Liver (tissue), 9 donors: ENCODE data around the gene PLEKHA5. TPM values are rescaled to one million over a fixed set of nuclear protein-coding genes. Genes with fewer than 3 reads are reported as not detected.

Source experiments
- DNase-seq: peaks from one replicate; pipeline ENCODE4 v3.0.0-alpha.2; 2017; ENCODE audit warnings: low spot score
- H3K27ac ChIP-seq, 2 donors: one replicate each; pipeline ENCODE4 v1.7.0; 2013; ENCODE audit warnings: inconsistent platforms in 2 of 2, low read length in 2 of 2, control low read depth in 1 of 2, low read depth in 1 of 2, mild to moderate bottlenecking in 1 of 2
- H3K27me3 ChIP-seq, 4 donors: one replicate each; pipeline versions ENCODE4 v1.6.1 to v1.7.0; 2013; ENCODE audit warnings: low read length in 3 of 4, inconsistent platforms in 1 of 4, mild to moderate bottlenecking in 1 of 4, moderate library complexity in 1 of 4; ENCODE audit not compliant: control insufficient read depth in 4 of 4, insufficient read depth in 4 of 4
- H3K36me3 ChIP-seq, 4 donors: one replicate each; pipeline versions ENCODE4 v1.6.1 to v1.7.0; 2013; ENCODE audit warnings: low read length in 3 of 4, mild to moderate bottlenecking in 3 of 4, low read depth in 1 of 4, moderate library complexity in 1 of 4; ENCODE audit not compliant: control insufficient read depth in 4 of 4, insufficient read depth in 3 of 4
- H3K4me1 ChIP-seq, 4 donors: one replicate each; pipeline versions ENCODE4 v1.6.1 to v1.7.0; 2013; ENCODE audit warnings: low read length in 3 of 4, mild to moderate bottlenecking in 3 of 4, moderate library complexity in 1 of 4; ENCODE audit not compliant: control insufficient read depth in 4 of 4, insufficient read depth in 4 of 4
- H3K4me3 ChIP-seq, 3 donors: one replicate each; pipeline versions ENCODE4 v1.6.1 to v1.7.0; 2013; ENCODE audit warnings: low read length in 3 of 3, control low read depth in 1 of 3, low read depth in 1 of 3, mild to moderate bottlenecking in 1 of 3
- H3K9ac ChIP-seq, 2 donors: one replicate each; pipeline ENCODE4 v1.7.0; 2013; ENCODE audit warnings: low read length in 2 of 2, mild to moderate bottlenecking in 2 of 2, moderate library complexity in 2 of 2, control low read depth in 1 of 2, low read depth in 1 of 2
- H3K9me3 ChIP-seq, 4 donors: one replicate each; pipeline versions ENCODE4 v1.6.1 to v1.7.0; 2013; ENCODE audit warnings: low read length in 3 of 4; ENCODE audit not compliant: control insufficient read depth in 4 of 4
- ATF3 ChIP-seq: IDR thresholded peaks from 2 replicates; pipeline ENCODE4 v1.6.1; 2016; ENCODE audit warnings: antibody characterized with exemption
- CTCF ChIP-seq: fragments of 150-350 bp; IDR thresholded peaks from 2 replicates; pipeline ENCODE4 v1.5.1; 2017; ENCODE audit warnings: improper control_type of control experiment, low read depth, low read length; ENCODE audit not compliant: missing input control
- EGR1 ChIP-seq, 2 donors: IDR thresholded peaks; 2 replicates each; pipeline ENCODE4 v1.6.1; 2016 to 2018; ENCODE audit warnings: antibody characterized with exemption in 2 of 2, low read depth in 2 of 2
- FOXA1 ChIP-seq: IDR thresholded peaks from 2 replicates; pipeline ENCODE4 v1.6.1; 2016; ENCODE audit warnings: antibody characterized with exemption
- FOXA2 ChIP-seq: IDR thresholded peaks from 2 replicates; pipeline ENCODE4 v1.6.1; 2016; ENCODE audit warnings: antibody characterized with exemption
- GABPA ChIP-seq, 2 donors: IDR thresholded peaks in 1 of 2; conservative IDR thresholded peaks in 1 of 2; 2 replicates each; pipeline ENCODE4 v1.6.1; 2016; ENCODE audit warnings: antibody characterized with exemption in 2 of 2, mild to moderate bottlenecking in 1 of 2, moderate library complexity in 1 of 2
- HNF4A ChIP-seq, 2 donors: conservative IDR thresholded peaks; 2 replicates each; pipeline ENCODE4 v1.6.1; 2016; ENCODE audit warnings: antibody characterized with exemption in 2 of 2, mild to moderate bottlenecking in 2 of 2
- HNF4G ChIP-seq: IDR thresholded peaks from 2 replicates; pipeline ENCODE4 v1.6.1; 2016; ENCODE audit warnings: antibody characterized with exemption
- JUND ChIP-seq, 2 donors: IDR thresholded peaks; 2 replicates each; pipeline ENCODE4 v1.6.1; 2016; ENCODE audit warnings: antibody characterized with exemption in 2 of 2
- NR2F2 ChIP-seq: IDR thresholded peaks from 2 replicates; pipeline ENCODE4 v1.6.1; 2016; ENCODE audit warnings: antibody characterized with exemption
- RAD21 ChIP-seq, 2 donors: IDR thresholded peaks; 2 replicates each; pipeline ENCODE4 v1.6.1; 2016; ENCODE audit warnings: antibody characterized with exemption in 2 of 2, mild to moderate bottlenecking in 2 of 2
- RXRA ChIP-seq, 2 donors: IDR thresholded peaks; 2 replicates each; pipeline ENCODE4 v1.6.1; 2017 to 2018; ENCODE audit warnings: antibody characterized with exemption in 2 of 2, mild to moderate bottlenecking in 1 of 2
- SP1 ChIP-seq: IDR thresholded peaks from 2 replicates; pipeline ENCODE4 v1.6.1; 2018; ENCODE audit warnings: antibody characterized with exemption, mild to moderate bottlenecking
- TAF1 ChIP-seq: conservative IDR thresholded peaks from 2 replicates; pipeline ENCODE4 v1.6.1; 2016; ENCODE audit warnings: antibody characterized with exemption, mild to moderate bottlenecking
- YY1 ChIP-seq: IDR thresholded peaks from 2 replicates; pipeline ENCODE4 v1.6.1; 2016; ENCODE audit warnings: antibody characterized with exemption, mild to moderate bottlenecking
- ZBTB33 ChIP-seq: IDR thresholded peaks from 2 replicates; pipeline ENCODE4 v1.6.1; 2016; ENCODE audit warnings: antibody characterized with exemption
- WGBS: extraction: QIAGEN DNeasy Blood & Tissue Kit; methylation state at CpG from one replicate; pipeline ENCODE4 v1.1.7; 2013; 5-methylcytosine and 5-hydroxymethylcytosine counted together
- polyA plus RNA-seq, 2 donors: library from polyadenylated mRNA; stranded (reverse) in 1 of 2; unstranded in 1 of 2; fragments of 200-250 nt in 1 of 2; fragments of >200 nt in 1 of 2; fragmentation: Nextera tagmentation in 1 of 2; extraction: Ambion mirVana in 1 of 2; gene quantifications; one replicate each; pipeline versions ENCODE4 v1.2.1 to v1.2.3, GENCODE V29; 2013 to 2015
- total RNA-seq, 2 donors: library from RNA; depleted of rRNA; stranded (reverse); fragments of >200 nt; gene quantifications; one replicate each; pipeline ENCODE4 v1.2.3, GENCODE V29; 2014
- TF ChIP-seq, protein P1 (sequence below): IDR thresholded peaks from 2 replicates; pipeline ENCODE4 v1.6.1; 2016; ENCODE audit warnings: antibody characterized with exemption, mild to moderate bottlenecking
- TF ChIP-seq, protein P2 (sequence below): IDR thresholded peaks from 2 replicates; pipeline ENCODE4 v1.6.1; 2016; ENCODE audit warnings: antibody characterized with exemption
- donor health status: healthy.
- donor health status: healthy.
- donor health status: healthy.
- donor health status: healthy.
- donor health status: healthy.

PLEKHA5 gene
- total and polyA plus RNA-seq, 4 donors: 4.6 to 25.5 (median 16.8) TPM

DNA sequence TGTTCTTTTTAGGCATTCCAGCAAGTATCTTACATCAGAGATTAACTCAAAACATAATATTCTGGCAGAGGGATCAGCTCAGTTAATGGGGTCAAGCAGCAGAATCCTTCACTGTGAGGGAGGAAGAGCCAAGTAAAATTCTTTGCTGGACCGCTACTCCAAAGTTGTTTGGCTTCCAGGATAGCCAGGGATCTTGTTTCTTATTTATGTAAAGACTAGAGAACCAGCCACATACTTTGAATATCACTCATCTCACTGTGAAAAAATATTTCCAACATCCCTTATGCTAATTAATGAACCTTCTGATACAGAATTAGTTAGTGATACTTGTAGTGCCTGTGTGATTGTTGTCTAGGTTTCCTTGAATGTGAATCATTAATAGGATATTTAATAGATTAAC is 94.2 kb downstream of the PLEKHA5 start:
- no peak for TF ChIP-seq SP1
- TF ChIP-seq JUND (IDR thresholded peaks at IDR 0.05): no peak
- no peak for TF ChIP-seq CTCF
- TF ChIP-seq NR2F2: peak; percentile 84
- 88% methylated on average over 1 of the region's 1 CpG for WGBS
- Histone ChIP-seq H3K27me3 (no peaks in the 10 kb centered on the region), H3K4me1 (peaks cover 0 to 12% (median 11%) of the 10 kb centered on the region in 4 donors), H3K9me3 (no peaks in the 10 kb centered on the region), H3K36me3 (no peaks in the 10 kb centered on the region), H3K27ac (no peak overlapping the region), H3K9ac (no peak overlapping the region), H3K4me3 (no peak overlapping the region)
- DNase-seq: no peak

GRCh38 chr12:19224746-19225145 is 95.2 kb downstream of the PLEKHA5 start:
- Histone ChIP-seq H3K9ac (no peak overlapping the region), H3K4me3 (no peak overlapping the region), H3K9me3 (no peaks in the 10 kb centered on the region), H3K36me3 (no peaks in the 10 kb centered on the region), H3K27me3 (no peaks in the 10 kb centered on the region), H3K27ac (no peak overlapping the region), H3K4me1 (peaks cover 0 to 12% (median 11%) of the 10 kb centered on the region in 4 donors)
- TF ChIP-seq RAD21 (IDR thresholded peaks at IDR 0.05): no peak
- TF ChIP-seq CTCF: no peak
- no peak for TF ChIP-seq EGR1 (IDR thresholded peaks at IDR 0.05; ENCODE audit: low read depth in 2 of 2)
- TF ChIP-seq, protein P1, sequence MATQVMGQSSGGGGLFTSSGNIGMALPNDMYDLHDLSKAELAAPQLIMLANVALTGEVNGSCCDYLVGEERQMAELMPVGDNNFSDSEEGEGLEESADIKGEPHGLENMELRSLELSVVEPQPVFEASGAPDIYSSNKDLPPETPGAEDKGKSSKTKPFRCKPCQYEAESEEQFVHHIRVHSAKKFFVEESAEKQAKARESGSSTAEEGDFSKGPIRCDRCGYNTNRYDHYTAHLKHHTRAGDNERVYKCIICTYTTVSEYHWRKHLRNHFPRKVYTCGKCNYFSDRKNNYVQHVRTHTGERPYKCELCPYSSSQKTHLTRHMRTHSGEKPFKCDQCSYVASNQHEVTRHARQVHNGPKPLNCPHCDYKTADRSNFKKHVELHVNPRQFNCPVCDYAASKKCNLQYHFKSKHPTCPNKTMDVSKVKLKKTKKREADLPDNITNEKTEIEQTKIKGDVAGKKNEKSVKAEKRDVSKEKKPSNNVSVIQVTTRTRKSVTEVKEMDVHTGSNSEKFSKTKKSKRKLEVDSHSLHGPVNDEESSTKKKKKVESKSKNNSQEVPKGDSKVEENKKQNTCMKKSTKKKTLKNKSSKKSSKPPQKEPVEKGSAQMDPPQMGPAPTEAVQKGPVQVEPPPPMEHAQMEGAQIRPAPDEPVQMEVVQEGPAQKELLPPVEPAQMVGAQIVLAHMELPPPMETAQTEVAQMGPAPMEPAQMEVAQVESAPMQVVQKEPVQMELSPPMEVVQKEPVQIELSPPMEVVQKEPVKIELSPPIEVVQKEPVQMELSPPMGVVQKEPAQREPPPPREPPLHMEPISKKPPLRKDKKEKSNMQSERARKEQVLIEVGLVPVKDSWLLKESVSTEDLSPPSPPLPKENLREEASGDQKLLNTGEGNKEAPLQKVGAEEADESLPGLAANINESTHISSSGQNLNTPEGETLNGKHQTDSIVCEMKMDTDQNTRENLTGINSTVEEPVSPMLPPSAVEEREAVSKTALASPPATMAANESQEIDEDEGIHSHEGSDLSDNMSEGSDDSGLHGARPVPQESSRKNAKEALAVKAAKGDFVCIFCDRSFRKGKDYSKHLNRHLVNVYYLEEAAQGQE: no peak
- no peak for TF ChIP-seq HNF4A (conservative IDR thresholded peaks at IDR 0.05)
- TF ChIP-seq YY1: no peak
- TF ChIP-seq TAF1: no peak
- TF ChIP-seq FOXA2: no peak
- TF ChIP-seq ZBTB33: no peak
- no peak for TF ChIP-seq ATF3
- TF ChIP-seq NR2F2: no peak
- no peak for TF ChIP-seq RXRA (IDR thresholded peaks at IDR 0.05)
- no peak for TF ChIP-seq HNF4G
- no peak for TF ChIP-seq GABPA (IDR thresholded peaks at IDR 0.05 in 1 of 2, conservative IDR thresholded peaks at IDR 0.05 in 1 of 2)
- TF ChIP-seq JUND (IDR thresholded peaks at IDR 0.05): no peak
- no peak for TF ChIP-seq FOXA1
- TF ChIP-seq SP1: no peak
- TF ChIP-seq, protein P2, sequence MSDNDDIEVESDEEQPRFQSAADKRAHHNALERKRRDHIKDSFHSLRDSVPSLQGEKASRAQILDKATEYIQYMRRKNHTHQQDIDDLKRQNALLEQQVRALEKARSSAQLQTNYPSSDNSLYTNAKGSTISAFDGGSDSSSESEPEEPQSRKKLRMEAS: no peak
- WGBS: 93% methylated on average over 3 of the region's 3 CpGs
- no peak for DNase-seq
